Endodermal cell (in vitro differentiated cells): ENCODE measurements around the gene TEKT3. TPM values are rescaled to one million over a fixed set of nuclear protein-coding genes. Genes with fewer than 3 reads are reported as not detected.
A peak's percentile ranks its signal among the peaks of the same experiment; 100 is the strongest.

ENCODE experiments used
- DNase-seq: peaks from one replicate; pipeline ENCODE4 v3.0.0-alpha.2; 2017
- H3K27ac ChIP-seq: 2 replicates; pipeline ENCODE4 v1.5.1; 2013; ENCODE audit warnings: mild to moderate bottlenecking, low read depth, low read length, moderate library complexity
- H3K27me3 ChIP-seq: 2 replicates; pipeline ENCODE4 v1.6.1; 2013; ENCODE audit warnings: mild to moderate bottlenecking, low read length, moderate library complexity; ENCODE audit not compliant: insufficient read depth, control insufficient read depth, poor library complexity, severe bottlenecking
- H3K36me3 ChIP-seq: 2 replicates; pipeline ENCODE4 v1.7.0; 2013; ENCODE audit warnings: mild to moderate bottlenecking, low read length, moderate library complexity; ENCODE audit not compliant: control insufficient read depth, insufficient read depth
- H3K4me1 ChIP-seq: one replicate; pipeline ENCODE4 v1.7.0; 2013; ENCODE audit warnings: low read length; ENCODE audit not compliant: control insufficient read depth, insufficient read depth
- H3K4me3 ChIP-seq: 2 replicates; pipeline ENCODE4 v1.5.1; 2013; ENCODE audit warnings: mild to moderate bottlenecking, low read length, moderate library complexity
- H3K9ac ChIP-seq: 2 replicates; pipeline ENCODE4 v1.6.1; 2013; ENCODE audit warnings: mild to moderate bottlenecking, low read length, moderate library complexity; ENCODE audit not compliant: poor library complexity, severe bottlenecking; ENCODE audit errors: extremely low read depth
- H3K9me3 ChIP-seq: 2 replicates; pipeline ENCODE4 v1.6.1; 2013; ENCODE audit warnings: mild to moderate bottlenecking, low read length, moderate library complexity; ENCODE audit not compliant: control insufficient read depth
- H3K27ac Mint-ChIP-seq: 2 replicates; pipeline ENCODE4 v1.8.0; 2020; ENCODE audit warnings: mixed read lengths
- H3K27me3 Mint-ChIP-seq: 2 replicates; pipeline ENCODE4 v1.8.0; 2021; ENCODE audit warnings: mild to moderate bottlenecking, mixed read lengths; ENCODE audit not compliant: insufficient read depth
- H3K36me3 Mint-ChIP-seq: 2 replicates; pipeline ENCODE4 v1.8.0; 2020; ENCODE audit warnings: low read depth, mixed read lengths
- H3K4me1 Mint-ChIP-seq: 2 replicates; pipeline ENCODE4 v1.8.0; 2020; ENCODE audit warnings: mixed read lengths
- H3K4me3 Mint-ChIP-seq: 2 replicates; pipeline ENCODE4 v1.8.0; 2020; ENCODE audit warnings: mild to moderate bottlenecking, moderate library complexity, mixed read lengths
- H3K9me3 Mint-ChIP-seq: 2 replicates; pipeline ENCODE4 v1.8.0; 2020; ENCODE audit warnings: mild to moderate bottlenecking, mixed read lengths
- CTCF ChIP-seq: fragments of 200-600 bp; sonication (generic); conservative IDR thresholded peaks from 2 replicates; pipeline ENCODE4 v1.5.0; 2021; ENCODE audit warnings: antibody characterized with exemption, mild to moderate bottlenecking
- WGBS, 2 experiments: methylation state at CpG; one replicate each; pipeline versions ENCODE4 v1.1.5 to v1.1.7; 2013; ENCODE audit warnings: missing lambda C conversion rate in 2 of 2, mixed read lengths in 1 of 2; ENCODE audit not compliant: insufficient coverage in 1 of 2, insufficient read length in 1 of 2; 5-methylcytosine and 5-hydroxymethylcytosine counted together
- total RNA-seq, 2 donors: library from RNA; stranded (reverse); fragmentation: NEBNext Ultra II Directional in 1 of 2; extraction: Animal tissue kit (Norgen Biotek cat#: 25700) in 1 of 2; gene quantifications; 2 replicates in 1 of 2; 3 replicates in 1 of 2; pipeline ENCODE4 v1.2.1, GENCODE V29; 2021

TEKT3 gene
- total RNA-seq, 2 donors from 2014 or later, result 1.1 to 1.6 TPM

GRCh38 chr17:15285466-15285865, 55.9 kb downstream of the TEKT3 start:
- no peaks in the 10 kb centered on the region for H3K36me3 ChIP-seq
- H3K27me3 ChIP-seq, result no peaks in the 10 kb centered on the region
- Mint-ChIP-seq H3K9me3 (no peaks in the 10 kb centered on the region), H3K36me3 (no peaks in the 10 kb centered on the region), H3K27ac (no peak overlapping the region), H3K4me1 (peaks cover 5% of the 10 kb centered on the region), H3K4me3 (no peak overlapping the region), H3K27me3 (peaks cover 15% of the 10 kb centered on the region)
- no peak overlapping the region for H3K4me3 ChIP-seq
- TF ChIP-seq CTCF, result no peak
- H3K9ac ChIP-seq, result no peak overlapping the region
- peak; percentile 31 for DNase-seq
- H3K9me3 ChIP-seq, result no peaks in the 10 kb centered on the region
- H3K4me1 ChIP-seq, result peaks cover 4% of the 10 kb centered on the region
- H3K27ac ChIP-seq, result no peak overlapping the region
- WGBS, 2 experiments, result 91 to 92% methylated on average over 2 to 6 of the region's 6 CpGs

- Histone ChIP-seq H3K9me3 (no peaks in the 10 kb centered on the region), H3K36me3 (no peaks in the 10 kb centered on the region), H3K27ac (no peak overlapping the region), H3K27me3 (no peaks in the 10 kb centered on the region), H3K4me1 (peaks cover 4% of the 10 kb centered on the region), H3K4me3 (no peak overlapping the region), H3K9ac (no peak overlapping the region)
- H3K9me3 Mint-ChIP-seq, result no peaks in the 10 kb centered on the region
- H3K27ac Mint-ChIP-seq, result no peak overlapping the region
- 58 to 100% methylated on average over 1 to 2 of the region's 2 CpGs for WGBS, 2 experiments
- H3K27me3 Mint-ChIP-seq, result peaks cover 18% of the 10 kb centered on the region
- no peak for TF ChIP-seq CTCF
- H3K4me3 Mint-ChIP-seq, result no peak overlapping the region
- no peak for DNase-seq
- H3K4me1 Mint-ChIP-seq, result peaks cover 5% of the 10 kb centered on the region
- no peaks in the 10 kb centered on the region for H3K36me3 Mint-ChIP-seq
Observed at GRCh38 chr17:15284537-15284936, 56.9 kb downstream of the TEKT3 start.

GRCh38 chr17:15284107-15284506, 57.3 kb downstream of the TEKT3 start:
- H3K4me3 ChIP-seq, result no peak overlapping the region
- H3K9me3 ChIP-seq, result no peaks in the 10 kb centered on the region
- Mint-ChIP-seq H3K9me3 (no peaks in the 10 kb centered on the region), H3K27me3 (peaks cover 19% of the 10 kb centered on the region), H3K4me3 (no peak overlapping the region), H3K27ac (no peak overlapping the region), H3K4me1 (peaks cover 5% of the 10 kb centered on the region), H3K36me3 (no peaks in the 10 kb centered on the region)
- H3K9ac ChIP-seq, result no peak overlapping the region
- TF ChIP-seq CTCF, result no peak
- no peaks in the 10 kb centered on the region for H3K36me3 ChIP-seq
- DNase-seq, result peak; percentile 19
- H3K27ac ChIP-seq, result no peak overlapping the region
- H3K4me1 ChIP-seq, result peaks cover 4% of the 10 kb centered on the region
- H3K27me3 ChIP-seq, result no peaks in the 10 kb centered on the region
- WGBS, 2 experiments, result 88 to 90% methylated on average over 2 to 6 of the region's 6 CpGs
